Ishikawa (cell line): ENCODE measurements around the gene ST14.

Source experiments
- CEBPB ChIP-seq: IDR thresholded peaks from 2 replicates; pipeline ENCODE4 v1.6.1; 2012
- CREB1 ChIP-seq: IDR thresholded peaks from 2 replicates; pipeline ENCODE4 v1.6.1; 2012; ENCODE audit warnings: low read depth
- EGR1 ChIP-seq: IDR thresholded peaks from 2 replicates; pipeline ENCODE4 v1.6.1; 2012
- EP300 ChIP-seq: IDR thresholded peaks from 2 replicates; pipeline ENCODE4 v1.6.1; 2012; ENCODE audit warnings: borderline replicate concordance
- FOXM1 ChIP-seq: IDR thresholded peaks from 2 replicates; pipeline ENCODE4 v1.6.1; 2012; ENCODE audit warnings: low read depth, borderline replicate concordance
- MAX ChIP-seq: IDR thresholded peaks from 2 replicates; pipeline ENCODE4 v1.6.1; 2012
- NFIC ChIP-seq: IDR thresholded peaks from 2 replicates; pipeline ENCODE4 v1.6.1; 2012
- RAD21 ChIP-seq: IDR thresholded peaks from 2 replicates; pipeline ENCODE4 v1.6.1; 2012; ENCODE audit warnings: low read depth
- REST ChIP-seq: IDR thresholded peaks from 2 replicates; pipeline ENCODE4 v1.6.1; 2012; ENCODE audit warnings: low read depth, mild to moderate bottlenecking
- TAF1 ChIP-seq: IDR thresholded peaks from 2 replicates; pipeline ENCODE4 v1.6.1; 2012; ENCODE audit warnings: low read depth, mild to moderate bottlenecking
- TCF12 ChIP-seq: IDR thresholded peaks from 2 replicates; pipeline ENCODE4 v1.6.1; 2012; ENCODE audit warnings: low read depth
- TEAD4 ChIP-seq: IDR thresholded peaks from 2 replicates; pipeline ENCODE4 v1.6.1; 2012
- USF1 ChIP-seq: IDR thresholded peaks from 2 replicates; pipeline ENCODE4 v1.6.1; 2012
- YY1 ChIP-seq: IDR thresholded peaks from 2 replicates; pipeline ENCODE4 v1.6.1; 2012; ENCODE audit warnings: low read depth
- ZBTB7A ChIP-seq: IDR thresholded peaks from 2 replicates; pipeline ENCODE4 v1.6.1; 2012; ENCODE audit warnings: low read depth

Gene ST14

GRCh38 chr11:130187096-130187495 is 27.5 kb downstream of the ST14 start:
- no peak for TF ChIP-seq USF1
- no peak for TF ChIP-seq YY1
- no peak for TF ChIP-seq RAD21
- TF ChIP-seq FOXM1, result no peak
- TF ChIP-seq ZBTB7A, result no peak
- TF ChIP-seq TAF1, result no peak
- no peak for TF ChIP-seq EP300
- TF ChIP-seq MAX, result no peak
- no peak for TF ChIP-seq TCF12
- TF ChIP-seq REST, result no peak

GRCh38 chr11:130188047-130188446 is 28.5 kb downstream of the ST14 start:
- TF ChIP-seq FOXM1 (no peak), RAD21 (no peak), REST (no peak), EGR1 (no peak), NFIC (no peak), YY1 (no peak), MAX (no peak), TAF1 (no peak), TEAD4 (no peak), EP300 (no peak), CEBPB (no peak), ZBTB7A (no peak), CREB1 (no peak), TCF12 (no peak), USF1 (no peak)

DNA sequence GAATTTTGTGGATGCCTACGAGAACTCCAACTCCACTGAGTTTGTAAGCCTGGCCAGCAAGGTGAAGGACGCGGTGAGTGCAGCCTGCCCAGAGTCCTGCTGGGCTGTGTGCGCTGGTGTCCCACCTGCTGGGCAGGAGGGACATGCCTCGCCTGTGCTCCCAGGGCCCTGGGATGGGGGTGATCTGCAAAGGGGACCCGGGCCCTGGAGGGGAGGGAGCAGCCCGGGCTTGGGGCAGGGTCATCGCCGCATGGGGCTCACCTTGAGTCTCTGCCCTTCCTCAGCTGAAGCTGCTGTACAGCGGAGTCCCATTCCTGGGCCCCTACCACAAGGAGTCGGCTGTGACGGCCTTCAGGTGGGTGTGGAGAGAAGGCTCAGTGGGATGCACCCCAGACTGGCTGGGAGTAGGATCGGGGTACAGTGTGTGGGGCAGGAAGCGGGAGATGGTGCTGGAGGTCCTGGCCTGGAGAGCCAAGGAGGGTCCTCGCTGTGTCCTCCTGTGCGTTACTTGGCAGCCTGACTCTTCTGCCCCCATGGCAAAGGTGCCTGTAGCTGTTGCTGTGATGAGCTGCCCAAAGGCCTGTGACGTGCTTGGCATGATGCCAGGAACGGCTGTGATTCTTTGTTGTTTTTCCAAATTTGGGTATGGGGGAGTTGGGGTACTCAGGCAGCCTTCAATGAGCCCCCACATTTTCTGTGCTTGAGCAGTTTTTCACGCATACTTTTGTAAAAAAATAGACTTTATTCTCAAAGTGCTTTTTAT is 29.2 kb downstream of the ST14 start:
- TF ChIP-seq NFIC, result peak; percentile 83
- TF ChIP-seq FOXM1, result no peak

- no peak for TF ChIP-seq REST
- TF ChIP-seq TAF1, result no peak
- no peak for TF ChIP-seq MAX
- no peak for TF ChIP-seq YY1
- TF ChIP-seq EGR1, result no peak
- TF ChIP-seq TCF12, result no peak
- TF ChIP-seq FOXM1, result no peak
- TF ChIP-seq CEBPB, result no peak
- no peak for TF ChIP-seq USF1
- TF ChIP-seq TEAD4, result no peak
- no peak for TF ChIP-seq ZBTB7A
- TF ChIP-seq RAD21, result no peak
Measured at GRCh38 chr11:130189492-130190210, 30.1 kb downstream of the ST14 start.
